HUDEP-2 (cell line): ENCODE measurements around the gene ARFGAP3.
A peak's percentile ranks its signal among the peaks of the same experiment; 100 is the strongest.

ENCODE experiments used
- DNase-seq, 76 experiments: peaks; one replicate each; lab custom pipeline; 2025; ENCODE audit not compliant: unreplicated experiment in 76 of 76; lab: John Stamatoyannopoulos, UW

ARFGAP3 gene

DNA sequence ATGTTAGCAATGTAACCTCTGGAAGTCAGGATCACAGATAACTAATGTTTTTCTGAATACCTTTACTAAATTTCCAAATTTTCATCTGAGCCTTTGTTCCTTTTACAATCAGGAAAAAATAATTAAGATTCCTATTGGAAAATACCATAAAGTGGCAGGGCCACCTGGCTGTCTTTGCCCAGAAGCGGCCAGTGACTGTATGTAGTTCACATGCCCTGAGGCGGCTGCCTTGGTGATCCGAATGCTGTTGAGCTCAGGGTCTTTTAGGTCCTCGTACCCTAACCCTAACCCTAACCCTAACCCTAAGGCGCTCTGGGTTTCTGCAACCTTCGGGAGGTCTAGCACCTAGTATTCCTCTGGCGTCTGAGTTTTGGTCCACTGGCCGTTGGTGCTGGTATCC lies 8.5 kb upstream of the ARFGAP3 start:
- DNase-seq: no peak

DNA sequence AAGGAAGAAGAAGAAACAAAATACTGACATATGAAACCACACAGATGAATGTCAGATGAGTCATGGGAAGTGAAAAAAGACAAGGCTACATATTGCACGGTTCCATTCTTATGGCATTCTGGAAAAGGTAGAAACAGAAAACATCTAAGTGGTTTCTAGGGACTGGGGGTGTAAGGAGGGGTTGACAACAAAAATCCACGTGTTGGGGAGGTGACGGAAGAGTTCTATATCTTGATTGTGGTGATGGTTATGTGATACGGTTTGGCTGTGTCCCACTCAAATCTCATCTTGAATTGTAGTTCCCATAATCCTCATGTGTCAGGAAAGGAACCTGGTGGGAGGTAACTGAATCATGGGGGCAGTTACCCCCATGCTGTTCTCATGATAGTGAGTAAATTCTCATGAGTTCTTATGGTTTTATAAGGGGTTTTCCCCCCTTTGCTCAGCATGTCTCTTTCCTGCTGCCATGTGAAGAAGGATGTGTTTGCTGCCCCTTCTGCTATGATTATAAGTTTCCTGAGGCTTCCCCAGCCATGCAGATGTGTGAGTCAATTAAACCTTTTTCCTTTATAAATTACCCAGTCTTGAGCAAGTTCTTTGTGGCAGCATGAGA lies 6.4 kb upstream of the ARFGAP3 start:
- no peak for DNase-seq

DNA sequence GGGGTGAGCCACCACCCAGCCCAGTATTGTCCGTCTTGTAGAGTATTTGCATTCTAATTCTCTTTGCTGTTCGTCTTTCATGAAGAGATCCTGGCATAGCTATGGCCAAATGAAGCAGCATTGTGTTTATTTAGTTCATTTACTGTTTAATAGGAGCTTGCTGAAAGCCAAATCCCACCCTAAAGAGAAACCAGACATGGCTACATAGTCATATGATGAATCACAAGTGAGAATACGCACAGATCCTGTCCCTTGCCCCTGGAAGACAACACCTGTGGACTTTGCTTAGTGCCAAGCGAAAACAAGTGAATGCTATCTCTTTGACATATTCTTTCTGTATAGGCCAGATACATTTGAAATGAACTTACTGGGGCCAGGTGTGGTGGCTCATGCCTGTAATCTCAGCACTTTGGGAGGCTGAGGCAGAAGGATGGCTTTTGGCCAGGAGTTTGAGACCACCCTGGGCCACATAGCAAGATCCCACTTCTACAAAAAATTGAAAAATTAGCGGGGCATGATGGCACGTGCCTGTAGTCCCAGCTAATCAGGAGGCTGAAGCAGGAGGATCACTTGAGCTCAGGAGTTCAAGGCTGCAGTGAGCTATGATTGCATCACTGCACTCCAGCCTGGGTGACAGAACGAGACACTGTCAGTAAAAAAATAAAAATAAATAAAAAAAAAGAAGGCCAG lies 5.1 kb upstream of the ARFGAP3 start:
- no peak for DNase-seq

DNA sequence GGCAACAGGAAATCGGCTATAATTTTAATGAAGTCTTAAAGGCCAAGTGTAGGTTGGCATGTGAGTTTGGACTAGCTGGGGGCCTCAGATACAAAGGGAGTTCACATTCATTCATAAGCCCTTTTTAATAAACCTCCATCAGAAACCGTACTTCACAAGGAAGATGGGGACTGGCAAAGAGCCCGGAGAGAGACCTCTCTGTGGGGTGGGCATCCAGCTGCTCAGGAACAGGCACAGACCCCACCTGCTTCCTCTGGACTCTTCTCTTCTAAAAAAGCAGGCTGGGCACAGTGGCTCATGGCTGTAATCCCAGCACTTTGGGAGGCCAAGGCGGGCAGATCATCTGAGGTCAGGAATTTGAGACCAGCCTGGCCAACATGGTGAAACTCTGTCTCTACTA lies 3.9 kb upstream of the ARFGAP3 start:
- no peak for DNase-seq

DNA sequence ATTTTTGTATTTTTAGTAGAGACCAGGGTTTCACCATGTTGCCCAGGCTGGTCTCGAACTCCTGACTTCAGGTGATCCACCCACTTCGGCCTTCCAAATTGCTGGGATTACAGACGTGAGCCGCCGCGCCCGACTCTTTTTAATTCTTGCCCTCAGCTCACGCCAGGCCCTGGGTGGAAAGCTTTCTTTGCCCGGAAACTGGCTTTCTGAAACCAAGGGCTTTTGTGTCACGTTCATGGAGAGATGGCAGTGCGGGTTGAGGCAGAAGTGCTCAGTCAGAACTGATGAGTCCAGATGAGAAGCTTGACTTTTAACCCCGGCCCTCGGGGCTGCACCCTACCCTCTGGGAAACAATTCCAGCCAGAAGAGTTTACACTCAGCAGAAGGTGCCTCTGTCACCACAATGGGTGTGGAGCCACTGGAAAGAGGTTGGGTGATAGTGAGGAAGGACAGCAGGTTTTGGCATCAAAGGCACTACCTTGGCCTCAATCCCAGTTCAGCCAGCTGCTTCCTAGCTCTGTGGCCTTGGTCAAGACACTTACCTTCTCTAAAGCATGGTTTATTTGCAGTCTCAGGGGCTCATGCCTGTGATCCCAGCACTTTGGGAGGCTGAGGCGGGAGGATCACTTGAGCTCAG lies 890 bp upstream of the ARFGAP3 start:
- peak in 49 of 76 experiments; percentile 4 to 63 (median 24) for DNase-seq

DNA sequence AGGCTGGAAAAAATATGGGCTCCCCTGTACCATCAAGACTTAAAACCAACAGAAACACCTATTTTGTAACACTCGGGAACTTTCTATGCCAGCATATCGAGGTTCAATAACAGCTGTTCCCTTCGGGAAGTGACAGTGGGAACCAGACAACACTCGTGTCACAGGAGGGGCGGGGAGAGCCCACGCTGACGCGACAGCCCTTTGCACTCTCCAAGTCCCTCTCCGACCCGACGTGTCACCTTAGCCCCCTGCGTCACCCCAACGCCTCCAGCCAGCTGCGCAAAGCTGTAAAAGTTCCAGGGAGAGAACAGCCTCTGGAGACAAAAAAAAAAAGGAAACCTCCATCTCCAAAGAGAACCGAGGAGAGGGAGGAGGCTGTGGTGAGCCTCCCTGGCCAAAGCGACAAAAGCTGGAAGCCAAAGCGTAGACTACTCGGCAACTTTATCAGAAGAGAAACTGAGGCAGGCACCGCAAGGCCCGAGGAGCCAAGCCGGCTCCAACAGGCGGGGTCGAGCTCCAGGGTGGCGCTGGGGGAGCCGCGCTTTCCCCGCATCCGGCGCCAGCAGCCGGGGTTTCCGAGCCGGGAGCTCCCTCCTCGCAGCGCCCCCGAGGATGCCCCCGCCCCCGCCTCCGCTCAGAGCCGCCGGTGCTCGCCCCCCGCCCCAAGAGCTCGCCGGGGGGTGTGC lies 751 bp downstream of the ARFGAP3 start:
- peak in 3 of 76 experiments; percentile 4 to 19 (median 5) for DNase-seq

DNA sequence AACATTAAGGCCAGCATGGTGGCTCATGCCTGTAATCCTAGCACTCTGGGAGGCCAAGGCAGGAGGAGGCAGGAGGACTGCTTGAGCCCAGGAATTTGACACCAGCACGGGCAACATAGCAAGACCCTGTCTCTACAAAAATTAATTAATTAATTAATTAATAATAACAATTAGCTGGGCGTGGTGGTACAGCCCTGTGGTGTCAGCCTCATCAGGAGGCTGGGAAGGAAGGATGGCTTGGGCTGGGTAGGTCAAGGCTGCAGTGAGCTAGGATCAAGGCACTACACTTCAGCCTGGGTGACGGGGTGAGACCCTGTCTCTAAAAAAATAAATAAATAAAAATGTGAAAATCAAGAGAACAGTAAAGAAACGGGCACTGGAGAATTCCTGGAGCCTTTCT lies 1.4 kb downstream of the ARFGAP3 start:
- DNase-seq: no peak

DNA sequence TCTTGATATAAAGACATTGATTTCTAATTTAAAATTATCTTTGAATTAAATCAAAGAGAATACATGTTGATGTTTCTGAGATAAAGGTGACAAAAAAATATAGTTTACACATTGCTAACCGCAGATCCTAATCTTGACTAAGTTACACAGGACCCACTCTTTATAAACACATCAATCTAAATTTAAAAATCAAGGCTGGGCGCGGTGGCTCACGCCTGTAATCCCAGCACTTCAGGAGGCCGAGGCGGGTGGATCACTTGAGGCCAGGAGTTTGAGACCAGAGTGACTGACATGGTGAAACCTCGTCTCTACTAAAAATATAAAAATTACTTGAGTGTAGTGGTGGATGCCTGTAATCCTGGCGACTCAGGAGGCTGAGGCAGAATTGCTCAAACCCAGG lies 1.9 kb downstream of the ARFGAP3 start:
- no peak for DNase-seq

DNA sequence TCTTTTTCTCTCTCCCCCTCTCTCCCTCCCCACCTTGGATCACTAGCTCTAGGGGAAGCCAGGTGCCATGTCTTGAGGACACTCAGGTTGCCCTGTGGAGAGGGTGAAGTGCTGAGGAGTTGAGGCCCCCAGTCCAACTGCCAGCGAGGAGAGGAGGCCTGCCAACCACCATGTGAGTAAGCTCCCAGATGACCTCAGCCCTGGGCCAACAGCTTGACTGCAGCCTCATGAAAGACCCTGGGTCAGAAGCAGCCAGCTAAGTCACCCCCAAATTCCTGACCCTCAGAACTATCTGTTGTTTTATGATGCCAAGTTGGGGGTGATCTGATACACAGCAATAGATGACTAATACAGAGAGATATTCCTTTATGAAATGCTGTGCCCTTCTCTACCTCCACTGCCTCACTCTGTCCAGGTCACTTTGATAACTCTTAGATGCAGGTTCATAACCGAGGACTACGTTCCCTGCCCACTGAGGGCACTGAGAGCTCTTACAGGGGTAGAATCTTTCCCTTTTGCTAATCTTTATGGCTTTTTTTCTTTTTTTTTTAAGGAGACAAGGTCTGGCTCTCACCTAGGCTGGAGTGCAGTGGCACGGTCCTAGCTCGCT lies 8.0 kb downstream of the ARFGAP3 start:
- no peak for DNase-seq

DNA sequence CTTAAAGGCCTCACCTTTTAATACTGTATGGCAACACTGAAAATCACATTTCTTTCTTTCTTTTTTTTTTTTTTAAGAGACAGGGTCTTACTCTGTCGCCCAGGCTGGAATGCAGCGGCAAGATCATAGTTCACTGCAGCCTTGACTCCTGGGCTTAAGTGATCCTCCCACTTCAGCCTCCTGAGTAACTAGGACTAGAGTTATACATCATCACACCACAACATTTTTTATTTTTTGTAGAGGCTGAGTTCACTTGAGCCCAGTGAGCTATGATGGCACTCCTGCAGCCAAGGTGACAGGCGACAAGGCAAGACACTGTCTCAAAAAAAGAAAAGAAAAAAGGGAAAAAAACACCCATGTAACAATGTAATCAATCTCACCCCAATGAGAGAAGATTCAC lies 10.0 kb downstream of the ARFGAP3 start:
- no peak for DNase-seq

DNA sequence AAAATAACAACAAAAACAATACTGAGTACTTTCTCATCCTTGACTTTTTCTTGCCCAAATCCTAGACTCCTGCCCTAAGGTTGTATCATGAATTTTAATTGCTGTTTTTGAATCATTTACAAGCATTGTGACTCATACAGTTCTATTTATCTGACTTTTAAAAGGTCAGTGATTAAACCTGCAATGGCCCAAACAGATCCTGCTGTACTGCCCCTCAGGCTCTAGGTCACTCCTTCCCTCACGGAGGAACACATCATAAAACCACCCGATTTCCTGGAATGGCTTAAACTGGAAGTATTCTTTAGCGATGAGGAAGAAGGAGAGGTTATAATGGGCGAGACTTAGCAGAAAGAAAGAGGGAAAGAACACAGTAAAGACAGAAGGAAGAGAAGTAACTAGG lies 12.3 kb downstream of the ARFGAP3 start:
- no peak for DNase-seq

DNA sequence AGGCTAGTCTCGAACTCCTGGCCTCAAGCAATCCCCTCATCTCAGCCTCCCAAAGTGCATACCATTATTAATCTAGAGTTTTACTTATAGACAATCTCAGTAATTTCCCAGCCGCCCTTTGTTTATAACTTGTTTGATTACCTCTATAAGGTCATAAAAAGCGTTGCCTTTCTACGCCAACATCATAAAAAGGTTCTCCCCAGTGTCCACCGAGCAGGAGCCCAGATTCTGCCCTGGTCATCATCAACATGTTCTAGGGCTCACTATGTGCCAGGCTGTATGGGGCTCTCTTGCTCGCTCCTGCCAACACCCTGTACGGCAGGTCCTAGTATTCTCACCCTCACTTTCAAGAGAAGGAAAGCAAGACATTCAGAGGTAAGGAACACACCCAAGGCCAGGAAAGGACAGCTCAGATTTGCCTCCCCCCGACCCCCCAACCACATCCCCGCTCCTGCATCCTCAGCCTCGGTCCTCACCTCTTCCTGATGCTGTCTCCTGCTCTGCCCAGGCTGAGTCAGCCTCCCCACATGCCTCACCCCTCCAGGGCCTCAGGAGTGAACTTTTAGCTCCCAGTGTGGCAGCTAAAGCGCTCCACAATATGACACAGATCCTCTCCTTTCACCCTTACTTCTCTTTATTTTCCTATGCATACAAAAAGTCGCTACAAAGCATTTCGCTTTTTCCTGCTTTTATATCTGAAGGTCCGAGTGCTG lies 14.3 kb downstream of the ARFGAP3 start:
- no peak for DNase-seq

DNA sequence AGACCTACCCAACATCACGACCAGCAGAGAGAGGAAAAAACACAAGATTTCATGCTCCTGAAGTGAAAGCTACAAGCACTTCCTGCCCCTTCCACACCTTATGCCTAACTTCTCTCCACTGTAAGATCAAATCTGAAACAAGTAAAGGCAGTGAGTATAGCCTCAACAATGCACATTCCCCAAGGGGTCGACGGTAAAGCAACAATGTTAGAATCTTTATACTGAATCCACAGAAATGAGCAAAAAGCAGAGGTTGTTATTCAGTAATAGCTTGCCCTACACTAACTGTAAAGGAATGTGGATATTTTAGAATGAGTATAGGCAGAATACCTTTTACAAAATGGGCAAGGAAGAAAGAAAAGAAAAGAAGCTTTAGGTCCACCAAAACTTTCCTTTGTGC lies 15.6 kb downstream of the ARFGAP3 start:
- no peak for DNase-seq

DNA sequence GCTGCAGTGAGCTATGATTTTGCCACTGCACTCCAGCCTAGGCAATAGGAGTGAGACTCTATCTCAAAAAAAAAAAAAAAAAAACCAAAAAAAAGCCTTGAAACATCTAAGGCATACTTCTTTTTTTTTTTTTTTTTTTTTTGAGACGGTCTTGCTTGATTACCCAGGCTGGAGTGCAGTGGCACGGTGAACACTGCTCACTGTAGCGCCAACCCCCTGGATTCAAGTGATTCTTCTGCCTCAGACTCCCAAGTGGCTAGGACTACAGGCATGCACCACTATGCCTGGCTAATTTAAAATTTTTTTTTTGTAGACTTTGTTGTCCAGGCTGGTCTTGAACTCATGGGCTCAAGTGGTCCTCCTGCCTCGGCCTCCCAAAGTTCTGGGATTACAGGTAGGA lies 19.5 kb downstream of the ARFGAP3 start:
- DNase-seq: no peak

DNA sequence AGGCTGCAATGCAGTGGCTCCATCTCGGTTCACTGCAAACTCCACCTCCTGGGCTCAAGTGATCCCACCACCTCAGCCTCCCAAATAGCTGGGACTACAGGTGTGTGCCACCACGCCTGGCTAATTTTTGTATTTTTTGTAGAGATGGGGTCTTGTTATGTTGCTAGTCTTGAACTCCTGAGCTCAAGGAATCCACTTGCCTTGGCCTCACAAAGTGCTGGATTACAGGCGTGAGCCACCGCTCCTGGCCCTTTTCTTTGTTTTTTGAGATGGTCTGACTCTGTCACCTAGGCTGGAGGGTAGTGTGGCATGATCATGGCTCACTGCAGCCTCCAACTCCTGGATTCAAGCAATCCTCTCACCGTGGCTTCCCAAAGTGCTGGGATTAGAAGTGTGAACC lies 21.0 kb downstream of the ARFGAP3 start:
- DNase-seq: no peak

DNA sequence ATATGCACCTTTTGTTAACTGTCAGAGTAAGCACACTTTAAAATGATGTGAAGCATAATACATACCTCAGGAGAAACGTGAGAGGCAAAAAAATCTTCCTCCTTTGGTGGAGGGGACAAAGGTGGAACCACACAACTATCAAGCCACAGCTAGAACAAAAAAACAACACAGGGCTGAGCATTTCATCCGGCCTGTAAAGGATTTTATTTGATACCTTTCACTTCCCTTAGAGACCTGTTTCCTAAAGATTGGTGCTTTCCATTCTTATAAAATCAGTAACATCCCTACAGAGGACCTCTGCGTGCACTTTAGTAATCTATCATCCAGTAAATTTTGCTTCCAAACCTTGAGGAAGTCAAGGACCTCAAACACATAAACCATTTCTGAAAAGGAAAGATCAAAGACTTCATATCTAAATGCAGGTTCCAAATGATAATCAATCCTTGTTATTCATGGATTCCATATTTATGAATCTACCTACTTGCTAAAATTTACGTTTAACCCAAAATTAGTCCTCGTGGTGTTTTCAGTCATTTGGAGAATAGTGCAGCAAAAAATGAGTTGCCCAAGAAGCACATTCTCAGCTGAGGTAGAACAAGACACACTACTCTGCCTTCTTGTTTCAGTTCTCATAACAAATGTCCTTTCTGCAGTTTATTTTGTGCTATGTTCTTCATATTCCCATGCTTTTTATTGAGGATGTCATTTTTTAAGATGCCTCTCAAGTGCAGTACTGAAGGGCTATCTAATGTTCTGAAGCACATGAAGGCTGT lies 22.7 kb downstream of the ARFGAP3 start:
- no peak for DNase-seq

DNA sequence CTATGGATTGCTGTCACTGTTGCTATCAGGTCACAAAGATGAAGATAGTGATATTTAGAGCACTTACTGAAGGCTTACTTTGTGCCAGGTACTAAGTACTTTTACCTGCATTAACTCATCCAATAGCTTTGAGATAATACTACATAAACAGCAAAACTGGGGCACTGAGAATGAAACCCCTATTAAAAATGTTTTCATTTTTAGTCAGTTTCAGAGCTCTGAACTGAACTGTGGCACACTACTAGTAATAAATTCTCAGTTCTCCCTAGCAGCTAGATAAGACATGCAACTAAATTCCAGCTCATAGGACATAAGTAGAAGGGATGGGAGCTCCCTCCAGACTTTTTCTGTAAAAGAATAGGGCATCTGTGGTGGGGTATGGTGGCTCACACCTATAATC lies 24.0 kb downstream of the ARFGAP3 start:
- DNase-seq: no peak

DNA sequence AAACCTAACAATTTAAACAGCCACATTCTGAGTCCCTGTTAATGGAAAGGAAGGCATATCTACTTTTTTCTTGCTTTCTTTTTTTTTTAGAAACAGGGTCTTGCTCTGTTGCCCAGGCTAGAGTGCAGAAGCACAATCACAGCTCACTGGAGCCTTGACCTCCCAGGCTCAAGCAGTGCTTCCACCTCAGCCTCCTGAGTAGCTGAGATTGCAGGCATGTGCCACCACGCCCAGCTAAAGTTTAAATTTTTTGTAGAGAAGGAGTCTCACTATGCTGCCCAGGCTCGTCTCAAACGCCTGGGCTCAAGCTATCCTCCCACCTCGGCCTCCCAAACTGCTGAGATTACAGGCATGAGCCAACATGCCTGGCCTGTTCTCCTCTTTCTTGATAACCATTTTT lies 25.4 kb downstream of the ARFGAP3 start:
- DNase-seq: no peak

DNA sequence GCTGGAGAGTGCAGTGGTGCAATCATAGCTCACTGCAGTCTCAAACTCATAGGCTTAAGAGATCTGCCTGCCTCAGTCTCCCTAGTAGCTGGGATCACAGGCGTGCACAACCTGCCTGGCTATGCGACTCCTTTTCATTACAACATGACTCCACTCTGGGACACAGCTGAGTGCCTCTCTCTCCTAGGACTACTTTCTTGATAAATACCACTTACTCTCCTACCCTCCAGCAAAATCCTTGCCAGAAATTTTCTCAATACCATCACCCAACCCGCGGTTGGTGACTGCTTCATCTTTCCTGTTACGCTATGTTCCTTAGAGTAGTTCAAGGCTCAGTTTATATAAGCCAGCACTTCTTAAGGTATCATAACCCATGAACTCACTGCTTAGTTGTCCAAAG lies 26.9 kb downstream of the ARFGAP3 start:
- no peak for DNase-seq

DNA sequence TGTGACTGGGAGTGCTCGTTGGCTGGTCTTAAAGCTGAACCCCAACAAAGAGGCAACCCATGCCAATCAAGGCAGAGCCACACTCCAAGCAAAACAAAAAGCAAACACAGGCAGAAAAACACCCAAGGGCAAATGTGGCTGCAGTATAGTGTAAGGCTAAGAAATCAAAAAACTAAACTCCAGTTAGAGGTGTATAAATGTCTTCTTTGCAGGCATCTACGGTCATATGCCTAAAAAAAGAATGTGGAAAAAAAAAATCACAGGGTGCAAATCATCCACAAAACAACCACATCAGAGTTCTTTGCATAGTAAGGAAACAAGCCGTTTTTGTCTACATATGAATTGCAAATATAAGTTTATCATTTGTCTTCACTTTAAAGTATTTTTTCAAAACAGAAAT lies 27.8 kb downstream of the ARFGAP3 start:
- no peak for DNase-seq
